WTC11 (cell line): ENCODE data around the gene CNGA4.

Source experiments
- CTCF ChIP-seq: fragments of 200-600 bp; IDR thresholded peaks from 2 replicates; pipeline ENCODE4 v1.8.0; 2022; ENCODE audit warnings: antibody characterized with exemption
- E2F1 ChIP-seq: sonication (generic); formaldehyde crosslinking; IDR thresholded peaks from 2 replicates; pipeline ENCODE4 v1.8.0; 2022; ENCODE audit warnings: mild to moderate bottlenecking, missing genetic modification reagents
- JUN ChIP-seq: sonication (generic); formaldehyde crosslinking; IDR thresholded peaks from 2 replicates; pipeline ENCODE4 v1.8.0; 2023; ENCODE audit warnings: mild to moderate bottlenecking, missing genetic modification reagents
- MAX ChIP-seq: sonication (generic); formaldehyde crosslinking; IDR thresholded peaks from 2 replicates; pipeline ENCODE4 v1.8.0; 2022; ENCODE audit warnings: mild to moderate bottlenecking, missing genetic modification reagents
- NFE2L1 ChIP-seq: sonication (generic); formaldehyde crosslinking; IDR thresholded peaks from 2 replicates; pipeline ENCODE4 v1.8.1; 2023; ENCODE audit warnings: missing genetic modification reagents
- NR1H2 ChIP-seq: sonication (generic); formaldehyde crosslinking; IDR thresholded peaks from 2 replicates; pipeline ENCODE4 v1.9.0; 2021; ENCODE audit warnings: mild to moderate bottlenecking, moderate library complexity, missing genetic modification reagents
- RELA ChIP-seq: sonication (generic); formaldehyde crosslinking; IDR thresholded peaks from 2 replicates; pipeline ENCODE4 v1.8.1; 2022; ENCODE audit warnings: missing genetic modification reagents, mild to moderate bottlenecking, borderline replicate concordance
- SOX15 ChIP-seq: fragments of 250-450 bp; sonication (Bioruptor Pico); IDR thresholded peaks from 2 replicates; pipeline ENCODE4 v1.9.0; 2021; ENCODE audit warnings: mild to moderate bottlenecking
- TP53 ChIP-seq: sonication (generic); formaldehyde crosslinking; IDR thresholded peaks from 2 replicates; pipeline ENCODE4 v1.8.1; 2023; ENCODE audit warnings: mild to moderate bottlenecking, missing genetic modification reagents
- ZNF423 ChIP-seq: fragments of 250-450 bp; sonication (Bioruptor Pico); IDR thresholded peaks from 2 replicates; pipeline ENCODE4 v2.1.2; 2022; ENCODE audit warnings: mild to moderate bottlenecking, moderate library complexity
- ZNF671 ChIP-seq: fragments of 250-450 bp; sonication (Bioruptor Pico); IDR thresholded peaks from 2 replicates; pipeline ENCODE4 v1.8.0; 2021; ENCODE audit warnings: mild to moderate bottlenecking
- TF ChIP-seq, protein P1 (sequence below): sonication (generic); formaldehyde crosslinking; IDR thresholded peaks from 2 replicates; pipeline ENCODE4 v1.8.1; 2023; ENCODE audit warnings: mild to moderate bottlenecking, missing genetic modification reagents, moderate library complexity
- TF ChIP-seq, protein P2 (sequence below): fragments of 250-450 bp; sonication (Bioruptor Pico); IDR thresholded peaks from 2 replicates; pipeline ENCODE4 v1.8.0; 2021; ENCODE audit warnings: mild to moderate bottlenecking

DNA sequence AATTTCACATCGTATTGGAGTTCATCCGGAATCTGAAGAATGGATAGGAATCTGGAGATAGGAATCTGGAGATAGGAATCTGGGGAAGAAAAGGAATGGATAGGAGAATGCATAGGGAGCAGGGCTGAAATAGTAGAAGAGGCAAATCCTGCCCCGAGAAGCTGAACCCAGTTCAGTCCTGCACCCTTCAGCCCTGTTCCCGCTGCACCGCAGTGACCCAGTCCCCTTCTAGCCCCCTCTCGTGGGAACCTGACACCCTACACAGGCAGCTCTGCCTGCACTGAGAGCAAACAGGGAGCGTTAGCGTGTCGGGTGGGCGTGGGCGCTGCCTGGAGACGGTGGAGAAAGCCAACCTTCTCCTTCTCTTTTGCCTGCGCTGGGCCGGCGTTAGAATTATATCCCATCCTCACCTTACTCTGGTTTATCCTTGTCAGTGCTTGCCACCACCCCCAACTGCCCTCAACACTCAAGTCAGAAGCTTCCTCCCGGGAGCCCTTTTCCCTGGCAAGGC lies 19.7 kb downstream of the CNGA4 start:
- no peak for TF ChIP-seq TP53
- TF ChIP-seq CTCF: no peak
- TF ChIP-seq RELA (CRISPR knock-in tag): no peak
- TF ChIP-seq MAX: no peak
- TF ChIP-seq NR1H2 (CRISPR knock-in tag): no peak
- no peak for TF ChIP-seq JUN (CRISPR knock-in tag)
- TF ChIP-seq, protein P1, sequence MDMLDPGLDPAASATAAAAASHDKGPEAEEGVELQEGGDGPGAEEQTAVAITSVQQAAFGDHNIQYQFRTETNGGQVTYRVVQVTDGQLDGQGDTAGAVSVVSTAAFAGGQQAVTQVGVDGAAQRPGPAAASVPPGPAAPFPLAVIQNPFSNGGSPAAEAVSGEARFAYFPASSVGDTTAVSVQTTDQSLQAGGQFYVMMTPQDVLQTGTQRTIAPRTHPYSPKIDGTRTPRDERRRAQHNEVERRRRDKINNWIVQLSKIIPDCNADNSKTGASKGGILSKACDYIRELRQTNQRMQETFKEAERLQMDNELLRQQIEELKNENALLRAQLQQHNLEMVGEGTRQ (CRISPR knock-in tag): no peak
- TF ChIP-seq, protein P2, sequence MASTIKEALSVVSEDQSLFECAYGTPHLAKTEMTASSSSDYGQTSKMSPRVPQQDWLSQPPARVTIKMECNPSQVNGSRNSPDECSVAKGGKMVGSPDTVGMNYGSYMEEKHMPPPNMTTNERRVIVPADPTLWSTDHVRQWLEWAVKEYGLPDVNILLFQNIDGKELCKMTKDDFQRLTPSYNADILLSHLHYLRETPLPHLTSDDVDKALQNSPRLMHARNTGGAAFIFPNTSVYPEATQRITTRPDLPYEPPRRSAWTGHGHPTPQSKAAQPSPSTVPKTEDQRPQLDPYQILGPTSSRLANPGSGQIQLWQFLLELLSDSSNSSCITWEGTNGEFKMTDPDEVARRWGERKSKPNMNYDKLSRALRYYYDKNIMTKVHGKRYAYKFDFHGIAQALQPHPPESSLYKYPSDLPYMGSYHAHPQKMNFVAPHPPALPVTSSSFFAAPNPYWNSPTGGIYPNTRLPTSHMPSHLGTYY (CRISPR knock-in tag): no peak
- no peak for TF ChIP-seq ZNF671
- no peak for TF ChIP-seq E2F1
- TF ChIP-seq SOX15 (CRISPR knock-in tag): no peak
- no peak for TF ChIP-seq ZNF423 (CRISPR knock-in tag)
- no peak for TF ChIP-seq NFE2L1 (CRISPR knock-in tag)
